ENCODE measurements around the gene GLDC.
"Not testable (repeated sequence)": the region's sequence is repeated elsewhere in the genome, so short reads cannot be mapped to it uniquely, and the experiment has no call there.

GLDC gene

GRCh38 chr9:6665628-6666027, 20.1 kb upstream of the GLDC start:
- WGBS (ENCODE audit: insufficient coverage, insufficient read length): no CpG with 5 or more reads among the region's 1 CpG
- no peaks in the 10 kb centered on the region for H3K9me3 ChIP-seq (ENCODE audit: control insufficient read depth, insufficient read depth, low read length)
- H3K4me1 ChIP-seq (ENCODE audit: control insufficient read depth, insufficient read depth, low read length): no peaks in the 10 kb centered on the region
- H3K4me3 ChIP-seq (ENCODE audit: low read length): no peak overlapping the region
- no peak for DNase-seq (ENCODE audit: low read depth, low spot score)
- no peak overlapping the region for H3K27ac ChIP-seq (ENCODE audit: low read length)
- no peaks in the 10 kb centered on the region for H3K36me3 ChIP-seq (ENCODE audit: control insufficient read depth, insufficient read depth, low read length)
- no peaks in the 10 kb centered on the region for H3K27me3 ChIP-seq (ENCODE audit: control insufficient read depth, insufficient read depth, low read length)

GRCh38 chr9:6664204-6664680, 18.7 kb upstream of the GLDC start:
- no CpG with 5 or more reads among the region's 3 CpGs for WGBS (ENCODE audit: insufficient coverage, insufficient read length)

GRCh38 chr9:6660512-6660911, 15.0 kb upstream of the GLDC start:
- DNase-seq (ENCODE audit: low read depth, low spot score): no peak
- H3K4me1 ChIP-seq (ENCODE audit: control insufficient read depth, insufficient read depth, low read length): no peaks in the 10 kb centered on the region
- H3K36me3 ChIP-seq (ENCODE audit: control insufficient read depth, insufficient read depth, low read length): no peaks in the 10 kb centered on the region
- no CpG with 5 or more reads among the region's 4 CpGs for WGBS (ENCODE audit: insufficient coverage, insufficient read length)
- H3K9me3 ChIP-seq (ENCODE audit: control insufficient read depth, insufficient read depth, low read length): no peaks in the 10 kb centered on the region
- H3K27me3 ChIP-seq (ENCODE audit: control insufficient read depth, insufficient read depth, low read length): no peaks in the 10 kb centered on the region
- no peak overlapping the region for H3K4me3 ChIP-seq (ENCODE audit: low read length)
- no peak overlapping the region for H3K27ac ChIP-seq (ENCODE audit: low read length)

More at GRCh38 chr9:6664204-6664680, 18.7 kb upstream of the GLDC start:
- no peak for DNase-seq (ENCODE audit: low read depth, low spot score)
- no peaks in the 10 kb centered on the region for H3K9me3 ChIP-seq (ENCODE audit: control insufficient read depth, insufficient read depth, low read length)
- H3K27me3 ChIP-seq (ENCODE audit: control insufficient read depth, insufficient read depth, low read length): no peaks in the 10 kb centered on the region
- H3K4me1 ChIP-seq (ENCODE audit: control insufficient read depth, insufficient read depth, low read length): no peaks in the 10 kb centered on the region
- H3K27ac ChIP-seq (ENCODE audit: low read length): no peak overlapping the region
- H3K4me3 ChIP-seq (ENCODE audit: low read length): no peak overlapping the region
- H3K36me3 ChIP-seq (ENCODE audit: control insufficient read depth, insufficient read depth, low read length): no peaks in the 10 kb centered on the region

- H3K4me1 ChIP-seq (ENCODE audit: control insufficient read depth, insufficient read depth, low read length): no peaks in the 10 kb centered on the region
- H3K27me3 ChIP-seq (ENCODE audit: control insufficient read depth, insufficient read depth, low read length): no peaks in the 10 kb centered on the region
- DNase-seq (ENCODE audit: low read depth, low spot score): no peak
- no peak overlapping the region for H3K4me3 ChIP-seq (ENCODE audit: low read length)
- no CpG with 5 or more reads among the region's 4 CpGs for WGBS (ENCODE audit: insufficient coverage, insufficient read length)
- H3K9me3 ChIP-seq (ENCODE audit: control insufficient read depth, insufficient read depth, low read length): no peaks in the 10 kb centered on the region
- H3K36me3 ChIP-seq (ENCODE audit: control insufficient read depth, insufficient read depth, low read length): no peaks in the 10 kb centered on the region
- H3K27ac ChIP-seq (ENCODE audit: low read length): no peak overlapping the region
Observed at GRCh38 chr9:6658628-6659353, 13.3 kb upstream of the GLDC start.

- H3K4me3 ChIP-seq (ENCODE audit: low read length): no peak overlapping the region
- no peaks in the 10 kb centered on the region for H3K9me3 ChIP-seq (ENCODE audit: control insufficient read depth, insufficient read depth, low read length)
- no peak for DNase-seq (ENCODE audit: low read depth, low spot score)
- no peaks in the 10 kb centered on the region for H3K27me3 ChIP-seq (ENCODE audit: control insufficient read depth, insufficient read depth, low read length)
- H3K27ac ChIP-seq (ENCODE audit: low read length): no peak overlapping the region
- no CpG with 5 or more reads among the region's 6 CpGs for WGBS (ENCODE audit: insufficient coverage, insufficient read length)
- H3K4me1 ChIP-seq (ENCODE audit: control insufficient read depth, insufficient read depth, low read length): no peaks in the 10 kb centered on the region
- H3K36me3 ChIP-seq (ENCODE audit: control insufficient read depth, insufficient read depth, low read length): no peaks in the 10 kb centered on the region
Observed at GRCh38 chr9:6656614-6657300, 11.2 kb upstream of the GLDC start.

GRCh38 chr9:6655036-6655435, 9.5 kb upstream of the GLDC start:
- Histone ChIP-seq H3K36me3 (ENCODE audit: control insufficient read depth, insufficient read depth, low read length) (no peaks in the 10 kb centered on the region), H3K27me3 (ENCODE audit: control insufficient read depth, insufficient read depth, low read length) (no peaks in the 10 kb centered on the region), H3K9me3 (ENCODE audit: control insufficient read depth, insufficient read depth, low read length) (no peaks in the 10 kb centered on the region), H3K4me1 (ENCODE audit: control insufficient read depth, insufficient read depth, low read length) (no peaks in the 10 kb centered on the region), H3K27ac (ENCODE audit: low read length) (no peak overlapping the region), H3K4me3 (ENCODE audit: low read length) (no peak overlapping the region)
- no peak for DNase-seq (ENCODE audit: low read depth, low spot score)
- WGBS (ENCODE audit: insufficient coverage, insufficient read length): no CpG with 5 or more reads among the region's 7 CpGs

- H3K36me3 ChIP-seq (ENCODE audit: control insufficient read depth, insufficient read depth, low read length): no peaks in the 10 kb centered on the region
- H3K4me1 ChIP-seq (ENCODE audit: control insufficient read depth, insufficient read depth, low read length): peaks cover 1% of the 10 kb centered on the region; the same call in 1 of the 2 replicates
- H3K27me3 ChIP-seq (ENCODE audit: control insufficient read depth, insufficient read depth, low read length): no peaks in the 10 kb centered on the region
- DNase-seq (ENCODE audit: low read depth, low spot score): no peak
- no peaks in the 10 kb centered on the region for H3K9me3 ChIP-seq (ENCODE audit: control insufficient read depth, insufficient read depth, low read length)
- no peak overlapping the region for H3K27ac ChIP-seq (ENCODE audit: low read length)
- peak overlapping the region; percentile 46; the same call in 1 of the 2 replicates for H3K4me3 ChIP-seq (ENCODE audit: low read length)
- no CpG with 5 or more reads among the region's 12 CpGs for WGBS (ENCODE audit: insufficient coverage, insufficient read length)
Observed at GRCh38 chr9:6646293-6646636, 736 bp upstream of the GLDC start.

- H3K4me3 ChIP-seq (ENCODE audit: low read length): peak overlapping the region; percentile 46
- not testable (repeated sequence) for H3K9me3 ChIP-seq (ENCODE audit: control insufficient read depth, insufficient read depth, low read length); H3K27ac ChIP-seq (ENCODE audit: low read length); H3K36me3 ChIP-seq (ENCODE audit: control insufficient read depth, insufficient read depth, low read length); H3K4me1 ChIP-seq (ENCODE audit: control insufficient read depth, insufficient read depth, low read length); DNase-seq (ENCODE audit: low read depth, low spot score); H3K27me3 ChIP-seq (ENCODE audit: control insufficient read depth, insufficient read depth, low read length)
- WGBS (ENCODE audit: insufficient coverage, insufficient read length): no CpG with 5 or more reads among the region's 24 CpGs
Observed at GRCh38 chr9:6645105-6645354, 499 bp downstream of the GLDC start.

GRCh38 chr9:6644346-6645104, 1.0 kb downstream of the GLDC start:
- no peaks in the 10 kb centered on the region for H3K9me3 ChIP-seq (ENCODE audit: control insufficient read depth, insufficient read depth, low read length)
- WGBS (ENCODE audit: insufficient coverage, insufficient read length): no CpG with 5 or more reads among the region's 26 CpGs
- H3K36me3 ChIP-seq (ENCODE audit: control insufficient read depth, insufficient read depth, low read length): no peaks in the 10 kb centered on the region
- no peak for DNase-seq (ENCODE audit: low read depth, low spot score)
- no peaks in the 10 kb centered on the region for H3K27me3 ChIP-seq (ENCODE audit: control insufficient read depth, insufficient read depth, low read length)
- peaks cover 1% of the 10 kb centered on the region; the same call in 1 of the 2 replicates for H3K4me1 ChIP-seq (ENCODE audit: control insufficient read depth, insufficient read depth, low read length)
- H3K4me3 ChIP-seq (ENCODE audit: low read length): peak overlapping the region; percentile 46
- H3K27ac ChIP-seq (ENCODE audit: low read length): no peak overlapping the region

GRCh38 chr9:6641961-6642360, 3.6 kb downstream of the GLDC start:
- no peaks in the 10 kb centered on the region for H3K36me3 ChIP-seq (ENCODE audit: control insufficient read depth, insufficient read depth, low read length)
- WGBS (ENCODE audit: insufficient coverage, insufficient read length): no CpG with 5 or more reads among the region's 2 CpGs
- H3K4me1 ChIP-seq (ENCODE audit: control insufficient read depth, insufficient read depth, low read length): no peaks in the 10 kb centered on the region
- H3K4me3 ChIP-seq (ENCODE audit: low read length): no peak overlapping the region
- no peaks in the 10 kb centered on the region for H3K9me3 ChIP-seq (ENCODE audit: control insufficient read depth, insufficient read depth, low read length)
- no peak overlapping the region for H3K27ac ChIP-seq (ENCODE audit: low read length)
- no peak for DNase-seq (ENCODE audit: low read depth, low spot score)
- no peaks in the 10 kb centered on the region for H3K27me3 ChIP-seq (ENCODE audit: control insufficient read depth, insufficient read depth, low read length)

Data from iPS DF 6.9 (cell line).